HG02588 (cell line): ENCODE measurements around the gene EPM2AIP1.
"Not testable (repeated sequence)": the region's sequence is repeated elsewhere in the genome, so short reads cannot be mapped to it uniquely, and the experiment has no call there.

Experiments
- ATAC-seq: cut with Tn5 transposase; IDR thresholded peaks from one replicate; pipeline ENCODE4 v1.9.1; 2021; ENCODE audit warnings: mild to moderate bottlenecking, moderate library complexity; ENCODE audit not compliant: unreplicated experiment

EPM2AIP1 gene

GRCh38 chr3:36993326-36994283 lies 674 bp upstream of the EPM2AIP1 start, which contains the start of gene MLH1:
Gene MLH1 (plus strand): TSS chr3:36993518. CDS start chr3:36993548, 30 bp downstream.
- ATAC-seq = peak; percentile 90

- no peak for ATAC-seq
Observed at GRCh38 chr3:36991923-36992805, 767 bp downstream of the EPM2AIP1 start.

GRCh38 chr3:36991147-36991546 lies 1.8 kb downstream of the EPM2AIP1 start:
- no peak for ATAC-seq

- no peak for ATAC-seq
Observed at GRCh38 chr3:36989568-36989967, 3.4 kb downstream of the EPM2AIP1 start.

- ATAC-seq = no peak
Observed at GRCh38 chr3:36989005-36989404, 3.9 kb downstream of the EPM2AIP1 start.

GRCh38 chr3:36988356-36988755 lies 4.6 kb downstream of the EPM2AIP1 start:
- no peak for ATAC-seq

GRCh38 chr3:36981006-36981405 lies 11.9 kb downstream of the EPM2AIP1 start:
- ATAC-seq = no peak

- no peak for ATAC-seq
Observed at GRCh38 chr3:36973139-36973538, 19.8 kb downstream of the EPM2AIP1 start.

- ATAC-seq = no peak
Observed at GRCh38 chr3:36972163-36972562, 20.8 kb downstream of the EPM2AIP1 start.

- peak; percentile 98 for ATAC-seq
Observed at GRCh38 chr3:36969540-36970432, 23.1 kb downstream of the EPM2AIP1 start.

GRCh38 chr3:36969085-36969484 lies 23.8 kb downstream of the EPM2AIP1 start:
- no peak for ATAC-seq

GRCh38 chr3:36965440-36965839 lies 27.5 kb downstream of the EPM2AIP1 start:
- ATAC-seq = no peak

GRCh38 chr3:36964817-36965216 lies 28.1 kb downstream of the EPM2AIP1 start:
- ATAC-seq = no peak

- ATAC-seq = no peak
Observed at GRCh38 chr3:36964331-36964730, 28.6 kb downstream of the EPM2AIP1 start.

- not testable (repeated sequence) for ATAC-seq
Observed at GRCh38 chr3:36963008-36963407, 29.9 kb downstream of the EPM2AIP1 start.

GRCh38 chr3:36960502-36960901 lies 32.4 kb downstream of the EPM2AIP1 start:
- no peak for ATAC-seq

GRCh38 chr3:36959821-36960220 lies 33.1 kb downstream of the EPM2AIP1 start:
- no peak for ATAC-seq

- no peak for ATAC-seq
Observed at GRCh38 chr3:36957862-36958686, 34.9 kb downstream of the EPM2AIP1 start.

- ATAC-seq = no peak
Observed at GRCh38 chr3:36957063-36957462, 35.9 kb downstream of the EPM2AIP1 start.

GRCh38 chr3:36956155-36956554 lies 36.8 kb downstream of the EPM2AIP1 start:
- no peak for ATAC-seq
